GM18498 (cell line): ENCODE data around the gene SESN1.

Experiments used
- ATAC-seq: cut with Tn5 transposase; IDR thresholded peaks from one replicate; pipeline ENCODE4 v1.9.1; 2021; ENCODE audit warnings: mild to moderate bottlenecking, moderate library complexity; ENCODE audit not compliant: unreplicated experiment

SESN1 gene

GRCh38 chr6:109062216-109062615, 32.4 kb downstream of the SESN1 start:
- no peak for ATAC-seq

- ATAC-seq = no peak
Observed at GRCh38 chr6:109060571-109060970, 34.1 kb downstream of the SESN1 start.

GRCh38 chr6:109059571-109060021, 35.0 kb downstream of the SESN1 start:
- peak; percentile 71 for ATAC-seq

- no peak for ATAC-seq
Observed at GRCh38 chr6:109059153-109059552, 35.5 kb downstream of the SESN1 start.

- ATAC-seq = no peak
Observed at GRCh38 chr6:109058620-109059019, 36.0 kb downstream of the SESN1 start.

- ATAC-seq = no peak
Observed at GRCh38 chr6:109056661-109057060, 38.0 kb downstream of the SESN1 start.

GRCh38 chr6:109055771-109056235, 38.8 kb downstream of the SESN1 start:
- ATAC-seq = no peak

GRCh38 chr6:109053336-109053735, 41.3 kb downstream of the SESN1 start:
- no peak for ATAC-seq

GRCh38 chr6:109052852-109053251, 41.8 kb downstream of the SESN1 start:
- no peak for ATAC-seq

GRCh38 chr6:109052018-109052651, 42.5 kb downstream of the SESN1 start:
- peak; percentile 47 for ATAC-seq

GRCh38 chr6:109051301-109052017, 43.2 kb downstream of the SESN1 start:
- no peak for ATAC-seq

GRCh38 chr6:109050447-109051102, 44.1 kb downstream of the SESN1 start:
- no peak for ATAC-seq

- ATAC-seq = no peak
Observed at GRCh38 chr6:109050012-109050411, 44.6 kb downstream of the SESN1 start.

GRCh38 chr6:109048670-109049415, 45.8 kb downstream of the SESN1 start:
- no peak for ATAC-seq

GRCh38 chr6:109048176-109048575, 46.5 kb downstream of the SESN1 start:
- ATAC-seq = no peak

- no peak for ATAC-seq
Observed at GRCh38 chr6:109045493-109045892, 49.2 kb downstream of the SESN1 start.

- ATAC-seq = no peak
Observed at GRCh38 chr6:109039795-109040194, 54.9 kb downstream of the SESN1 start.

GRCh38 chr6:109038837-109039398, 55.7 kb downstream of the SESN1 start:
- ATAC-seq = no peak

GRCh38 chr6:109036574-109037294, 57.9 kb downstream of the SESN1 start:
- ATAC-seq = no peak

GRCh38 chr6:109034526-109034925, 60.1 kb downstream of the SESN1 start:
- no peak for ATAC-seq
